GM12875 (cell line): ENCODE data around the gene TF.

Experiments used
- H3K4me3 ChIP-seq: one replicate; pipeline ENCODE4 v1.5.1; 2011; ENCODE audit warnings: low read depth, low read length, control low read depth
- TF ChIP-seq, protein P1 (sequence below): IDR thresholded peaks from 2 replicates; pipeline ENCODE4 v1.5.1; 2011; ENCODE audit warnings: low read depth, mild to moderate bottlenecking, control low read depth, inconsistent platforms, low read length, moderate library complexity, borderline replicate concordance; ENCODE audit not compliant: insufficient read depth

Gene TF

DNA sequence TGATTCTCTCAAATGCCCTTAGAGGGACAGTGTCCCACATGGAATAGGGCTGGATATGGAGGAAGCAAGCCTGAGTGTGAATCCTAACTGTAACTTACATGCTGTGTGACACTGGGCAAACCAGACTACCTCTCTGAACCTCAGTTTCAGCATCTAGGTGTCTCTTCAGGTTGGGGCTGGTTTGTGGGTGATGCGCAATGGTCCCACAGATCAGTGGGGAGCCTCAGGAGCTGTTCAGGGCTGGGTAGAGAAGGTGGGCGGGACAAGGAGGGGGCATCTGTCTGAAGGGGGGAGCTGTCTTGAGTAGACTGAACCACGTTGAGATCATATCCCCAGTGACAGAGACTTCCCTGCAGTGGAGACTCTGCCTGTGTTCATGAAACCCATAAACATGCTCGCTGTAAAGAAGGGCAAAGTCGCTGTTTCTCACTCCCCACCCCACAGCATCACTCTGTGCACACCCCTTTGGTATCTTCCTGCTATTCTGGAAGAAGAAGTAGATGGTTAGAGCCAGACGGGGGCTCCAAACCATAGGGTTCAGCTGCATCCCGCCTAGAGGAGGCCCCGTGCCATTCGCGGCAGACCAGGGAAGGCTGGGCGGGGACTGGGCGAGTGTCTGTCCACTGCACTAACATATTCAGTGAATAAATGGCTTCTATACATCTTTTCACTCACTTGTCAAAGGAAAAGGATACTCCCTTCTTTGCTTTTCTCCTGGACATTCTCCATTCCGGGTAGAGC is 87.9 kb downstream of the TF start:
- TF ChIP-seq, protein P1, sequence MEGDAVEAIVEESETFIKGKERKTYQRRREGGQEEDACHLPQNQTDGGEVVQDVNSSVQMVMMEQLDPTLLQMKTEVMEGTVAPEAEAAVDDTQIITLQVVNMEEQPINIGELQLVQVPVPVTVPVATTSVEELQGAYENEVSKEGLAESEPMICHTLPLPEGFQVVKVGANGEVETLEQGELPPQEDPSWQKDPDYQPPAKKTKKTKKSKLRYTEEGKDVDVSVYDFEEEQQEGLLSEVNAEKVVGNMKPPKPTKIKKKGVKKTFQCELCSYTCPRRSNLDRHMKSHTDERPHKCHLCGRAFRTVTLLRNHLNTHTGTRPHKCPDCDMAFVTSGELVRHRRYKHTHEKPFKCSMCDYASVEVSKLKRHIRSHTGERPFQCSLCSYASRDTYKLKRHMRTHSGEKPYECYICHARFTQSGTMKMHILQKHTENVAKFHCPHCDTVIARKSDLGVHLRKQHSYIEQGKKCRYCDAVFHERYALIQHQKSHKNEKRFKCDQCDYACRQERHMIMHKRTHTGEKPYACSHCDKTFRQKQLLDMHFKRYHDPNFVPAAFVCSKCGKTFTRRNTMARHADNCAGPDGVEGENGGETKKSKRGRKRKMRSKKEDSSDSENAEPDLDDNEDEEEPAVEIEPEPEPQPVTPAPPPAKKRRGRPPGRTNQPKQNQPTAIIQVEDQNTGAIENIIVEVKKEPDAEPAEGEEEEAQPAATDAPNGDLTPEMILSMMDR, result no peak
- H3K4me3 ChIP-seq, result no peak overlapping the region

- no peak overlapping the region for H3K4me3 ChIP-seq
- TF ChIP-seq, protein P1, result no peak
Measured at GRCh38 chr3:133834621-133835417, 88.6 kb downstream of the TF start.

DNA sequence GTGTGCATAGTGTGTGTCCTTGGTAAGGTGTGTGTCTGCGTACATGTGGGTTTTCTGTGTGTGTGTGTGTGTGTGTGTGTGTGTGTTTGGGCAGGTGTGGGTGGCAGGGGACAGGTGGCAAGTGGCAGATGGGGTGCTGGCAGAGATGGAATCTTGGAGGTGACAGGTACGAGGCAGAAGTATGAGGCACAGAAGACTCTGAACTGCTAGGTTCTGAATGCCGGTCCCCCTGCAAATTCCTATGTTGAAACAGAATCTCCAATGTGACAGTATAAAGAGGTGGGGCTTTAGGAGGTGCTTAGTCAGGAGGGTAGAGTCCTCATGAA is 89.2 kb downstream of the TF start:
- TF ChIP-seq, protein P1, result no peak
- H3K4me3 ChIP-seq, result no peak overlapping the region

DNA sequence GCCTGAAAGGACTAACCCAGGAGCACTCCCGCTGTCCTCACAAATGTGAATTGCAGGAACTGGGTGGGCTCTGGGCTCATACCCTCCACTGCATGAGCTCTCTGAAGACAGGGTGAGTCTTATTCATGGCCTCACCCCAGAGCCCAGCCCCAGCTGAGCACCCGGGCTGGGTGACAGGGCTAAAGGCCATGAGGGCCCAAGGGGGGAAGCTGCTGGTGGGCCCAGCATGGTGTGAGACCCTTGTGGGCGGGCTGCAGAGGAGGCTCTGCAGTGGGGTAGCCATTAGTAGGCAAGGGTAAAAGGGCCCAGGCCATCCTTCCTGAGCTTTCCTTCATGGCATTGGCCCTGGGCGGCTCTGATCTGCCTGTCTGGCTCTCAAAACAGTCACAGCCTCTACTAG is 89.8 kb downstream of the TF start:
- H3K4me3 ChIP-seq, result no peak overlapping the region
- TF ChIP-seq, protein P1, result no peak

DNA sequence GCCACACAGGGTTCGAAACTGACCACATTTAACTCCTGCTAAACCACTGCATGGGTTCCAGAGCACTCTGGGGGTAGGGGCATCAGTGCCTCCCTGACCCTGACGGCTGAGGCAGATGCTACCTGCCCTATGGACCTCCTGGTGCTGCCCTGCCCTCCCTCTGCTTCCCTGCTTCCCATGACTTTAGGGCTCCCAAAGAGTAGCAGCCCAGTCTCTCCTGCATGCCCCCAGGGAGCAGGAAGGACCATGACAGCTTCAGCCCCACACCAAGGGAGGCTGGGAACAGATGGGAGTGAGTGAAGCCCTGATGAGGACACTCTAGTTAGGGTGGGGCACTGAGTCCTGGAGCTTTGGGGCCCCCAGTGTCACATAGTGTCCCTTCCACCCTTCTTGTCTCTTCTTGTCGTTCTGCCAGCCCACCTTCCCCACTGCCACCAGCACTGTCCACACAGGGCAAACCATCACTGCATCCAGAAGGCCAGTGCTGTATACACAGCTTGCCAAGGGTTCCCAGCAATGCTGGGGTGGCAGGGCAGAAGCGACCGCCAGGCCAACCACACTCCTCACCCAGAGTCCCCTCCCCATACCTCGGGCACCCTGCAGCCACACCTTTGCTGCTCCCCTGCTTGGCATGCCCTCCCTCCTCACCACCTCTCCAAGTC is 90.4 kb downstream of the TF start:
- no peak overlapping the region for H3K4me3 ChIP-seq
- TF ChIP-seq, protein P1, result no peak

GRCh38 chr3:133837487-133838295 is 91.5 kb downstream of the TF start:
- TF ChIP-seq, protein P1, result no peak
- no peak overlapping the region for H3K4me3 ChIP-seq
